Left lobe of liver (tissue), 2 donors: ENCODE data around the gene LRP5. TPM values are rescaled to one million over a fixed set of nuclear protein-coding genes. Genes with fewer than 3 reads are reported as not detected.
"Not testable (repeated sequence)": the region's sequence is repeated elsewhere in the genome, so short reads cannot be mapped to it uniquely, and the experiment has no call there.

Source experiments
- ATAC-seq: fragments of 200-7000 bp; cut with Tn5 transposase; one replicate; pipeline ENCODE4 v1.9.1; 2020; ENCODE audit warnings: mild to moderate bottlenecking, moderate library complexity
- DNase-seq: peaks from one replicate; pipeline ENCODE4 v3.0.0-alpha.2; 2020; ENCODE audit warnings: low spot score
- total RNA-seq: library from RNA; stranded (reverse); gene quantifications from one replicate; pipeline ENCODE4 v1.2.1, GENCODE V29; 2021
- donor health status: DM: no; HTN: no; CAD: no; lungs with moderate emphysema.
- donor health status: DM: no; HTN: yes; CAD: no.

LRP5 gene
- total RNA-seq, 1 donor from 2014 or later = 114 TPM

- DNase-seq = no peak
- peak; percentile 49 for ATAC-seq
Measured at GRCh38 chr11:68412593-68413475, 100.4 kb downstream of the LRP5 start.

- ATAC-seq (peak; percentile 81), DNase-seq (peak; percentile 73)
Measured at GRCh38 chr11:68413591-68413999, 101.2 kb downstream of the LRP5 start.

GRCh38 chr11:68414496-68415221 is 102.3 kb downstream of the LRP5 start:
- ATAC-seq = no peak
- DNase-seq = no peak

GRCh38 chr11:68416070-68416578 is 103.7 kb downstream of the LRP5 start:
- ATAC-seq = no peak
- no peak for DNase-seq

- DNase-seq (no peak), ATAC-seq (no peak)
Measured at GRCh38 chr11:68418648-68419047, 106.3 kb downstream of the LRP5 start.

- DNase-seq (no peak), ATAC-seq (no peak)
Measured at GRCh38 chr11:68420171-68420570, 107.8 kb downstream of the LRP5 start.

GRCh38 chr11:68423481-68423880 is 111.1 kb downstream of the LRP5 start:
- no peak for ATAC-seq
- DNase-seq = no peak

GRCh38 chr11:68424101-68424632 is 111.8 kb downstream of the LRP5 start:
- no peak for DNase-seq
- no peak for ATAC-seq

GRCh38 chr11:68424981-68425865 is 112.8 kb downstream of the LRP5 start:
- DNase-seq = no peak
- no peak for ATAC-seq

- ATAC-seq (no peak), DNase-seq (no peak)
Measured at GRCh38 chr11:68425866-68426380, 113.5 kb downstream of the LRP5 start.

GRCh38 chr11:68429661-68430060 is 117.3 kb downstream of the LRP5 start:
- DNase-seq (no peak), ATAC-seq (no peak)

- no peak for DNase-seq
- no peak for ATAC-seq
Measured at GRCh38 chr11:68430384-68430783, 118.0 kb downstream of the LRP5 start.

- DNase-seq (no peak), ATAC-seq (peak; percentile 34)
Measured at GRCh38 chr11:68430801-68431200, 118.4 kb downstream of the LRP5 start.

- no peak for ATAC-seq
- no peak for DNase-seq
Measured at GRCh38 chr11:68431984-68432645, 119.7 kb downstream of the LRP5 start.

GRCh38 chr11:68432874-68433273 is 120.5 kb downstream of the LRP5 start:
- DNase-seq = no peak

GRCh38 chr11:68433541-68433940 is 121.2 kb downstream of the LRP5 start:
- DNase-seq (no peak), ATAC-seq (no peak)

More at GRCh38 chr11:68432874-68433273, 120.5 kb downstream of the LRP5 start:
- ATAC-seq = no peak

GRCh38 chr11:68434159-68434558 is 121.8 kb downstream of the LRP5 start:
- ATAC-seq = not testable (repeated sequence)

GRCh38 chr11:68436162-68436888 is 123.9 kb downstream of the LRP5 start:
- ATAC-seq (no peak), DNase-seq (no peak)

More at GRCh38 chr11:68434159-68434558, 121.8 kb downstream of the LRP5 start:
- not testable (repeated sequence) for DNase-seq
